ENCODE data around the gene ST6GALNAC3.
"Not testable (repeated sequence)": the region's sequence is repeated elsewhere in the genome, so short reads cannot be mapped to it uniquely, and the experiment has no call there.

ST6GALNAC3 gene

DNA sequence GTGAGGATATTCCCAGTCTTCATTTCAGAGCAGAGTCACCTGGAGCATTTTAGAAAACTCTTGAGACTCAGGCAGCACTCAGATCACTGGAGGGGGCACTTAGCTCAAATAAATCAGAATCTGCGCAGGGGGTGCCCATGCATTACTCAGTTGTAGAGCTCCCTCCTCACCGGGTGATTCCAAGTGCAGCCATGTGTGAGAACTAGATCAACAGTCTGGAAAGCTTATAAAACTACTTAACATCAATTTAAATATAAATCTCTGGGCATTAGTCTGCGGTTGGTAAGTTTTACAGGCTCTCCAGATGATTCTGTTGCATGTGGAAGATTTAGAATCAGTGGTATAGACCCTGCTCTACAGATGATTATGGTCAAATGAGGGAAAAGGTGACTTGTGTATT, 128.6 kb downstream of the ST6GALNAC3 start:
- no peak for DNase-seq

DNA sequence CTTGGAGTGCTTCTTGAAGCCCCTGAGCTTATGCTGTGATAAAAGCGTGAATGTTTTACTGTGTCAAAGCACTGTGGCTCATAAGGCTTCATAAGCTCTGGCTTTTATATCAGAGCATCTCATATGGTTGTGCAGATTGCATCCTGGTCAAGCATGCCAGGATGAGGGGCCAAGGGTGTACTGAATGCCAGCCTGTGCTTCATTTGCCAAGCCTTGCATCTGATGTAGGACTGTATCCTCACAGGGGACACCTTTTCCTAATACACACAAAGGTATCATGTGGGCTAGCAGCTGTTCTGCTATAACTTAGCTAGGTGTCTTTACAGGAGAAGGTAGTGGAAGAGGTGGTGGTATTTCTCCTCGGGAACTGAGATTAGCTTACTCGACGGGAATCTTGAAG, 134.7 kb downstream of the ST6GALNAC3 start:
- DNase-seq: no peak

DNA sequence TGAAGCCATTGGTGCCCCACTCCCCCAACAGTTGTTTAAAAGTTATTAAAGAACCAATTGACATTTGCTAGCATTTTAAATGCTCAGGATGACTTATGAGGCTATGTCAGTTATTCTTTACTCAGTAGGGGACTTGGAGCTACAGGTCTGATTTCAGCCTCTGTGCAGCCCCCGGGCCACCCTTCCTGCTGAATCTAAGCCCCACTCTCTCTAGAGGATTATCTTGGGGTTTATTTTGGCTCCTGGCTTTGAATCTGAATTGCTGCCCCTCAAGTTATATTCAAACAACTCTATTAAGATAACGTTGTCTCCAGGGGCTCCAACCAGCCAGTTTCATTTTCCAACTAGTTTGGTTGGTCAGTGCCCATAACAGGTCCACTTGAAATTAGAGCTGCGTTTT, 135.1 kb downstream of the ST6GALNAC3 start:
- DNase-seq: no peak

DNA sequence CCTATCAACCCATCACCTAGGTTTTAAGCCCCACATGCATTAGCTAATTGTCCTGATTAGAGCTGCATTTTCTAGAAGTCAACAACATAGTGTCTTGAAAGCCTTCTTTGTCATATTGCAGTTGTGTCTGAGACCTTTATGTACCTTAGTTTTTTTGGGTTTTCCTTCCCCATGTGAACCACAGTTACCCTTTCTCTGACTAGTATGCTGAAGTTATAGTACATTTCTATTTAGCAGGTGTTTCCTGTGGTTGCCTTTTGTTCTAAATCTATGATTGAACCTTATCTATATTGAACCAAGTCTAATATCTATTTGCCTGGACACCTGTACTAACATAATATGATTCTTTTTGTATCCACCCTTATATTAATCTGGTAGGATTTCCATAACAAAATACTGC, 135.6 kb downstream of the ST6GALNAC3 start:
- no peak for DNase-seq

DNA sequence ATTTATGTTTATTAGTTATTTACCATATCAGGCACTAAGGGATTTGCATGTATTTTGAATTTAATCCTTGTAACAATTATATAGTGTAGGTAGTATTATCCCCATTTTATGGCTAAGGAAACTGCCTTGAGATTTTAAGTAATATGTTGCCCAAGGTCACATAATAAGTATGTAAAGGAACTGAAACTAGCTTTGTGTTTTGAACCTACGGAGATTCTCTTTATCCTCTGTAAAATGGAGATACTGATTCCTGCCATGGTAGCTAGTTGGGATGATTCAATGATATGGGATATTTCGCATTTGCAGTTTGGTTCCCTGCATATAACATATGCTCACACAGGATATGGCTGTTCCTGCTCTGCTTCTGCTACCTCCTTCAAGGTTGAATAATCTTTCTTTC, 144.3 kb downstream of the ST6GALNAC3 start:
- no peak for DNase-seq

DNA sequence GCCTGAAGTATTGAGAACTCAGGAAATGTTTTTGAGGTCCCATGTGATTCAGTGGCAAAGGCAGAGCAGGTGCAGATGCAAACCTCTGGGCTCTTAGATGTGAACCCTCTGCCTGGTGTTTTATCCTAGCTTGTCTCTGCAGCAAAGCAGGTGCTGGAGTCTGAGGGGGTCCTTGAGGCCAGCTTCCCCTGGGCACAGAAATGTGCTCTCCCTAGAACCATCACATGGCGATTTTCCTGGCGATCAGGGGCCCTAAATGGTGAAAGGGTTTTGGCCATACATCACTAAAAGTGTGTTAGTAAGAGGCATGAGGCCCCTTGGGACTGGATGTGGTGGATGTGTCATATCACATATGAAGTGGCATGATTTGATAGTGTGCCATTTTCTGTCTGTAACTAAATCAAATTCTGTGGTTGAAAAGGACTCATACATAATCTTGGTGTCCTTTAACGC, 144.8 kb downstream of the ST6GALNAC3 start:
- no peak for DNase-seq

DNA sequence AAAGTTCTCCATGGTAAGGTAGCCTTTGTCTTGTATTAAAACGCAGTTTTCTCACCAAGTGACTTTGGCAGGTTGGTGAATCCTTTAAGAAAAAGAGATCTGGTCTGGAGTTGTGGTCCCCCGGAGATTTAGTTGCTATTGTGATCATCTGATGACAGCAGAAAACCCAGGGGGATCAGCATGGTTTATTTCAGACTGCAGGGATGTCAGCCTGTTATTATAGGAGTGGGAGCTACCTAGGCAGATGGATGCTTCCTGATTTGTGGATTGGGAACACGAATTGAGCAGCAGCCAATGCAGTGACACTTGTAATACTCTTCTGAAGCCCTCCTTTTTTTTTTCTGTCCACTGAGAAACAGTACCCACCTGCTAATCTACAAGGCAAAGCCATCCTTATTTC, 150.2 kb downstream of the ST6GALNAC3 start:
- no peak for DNase-seq

DNA sequence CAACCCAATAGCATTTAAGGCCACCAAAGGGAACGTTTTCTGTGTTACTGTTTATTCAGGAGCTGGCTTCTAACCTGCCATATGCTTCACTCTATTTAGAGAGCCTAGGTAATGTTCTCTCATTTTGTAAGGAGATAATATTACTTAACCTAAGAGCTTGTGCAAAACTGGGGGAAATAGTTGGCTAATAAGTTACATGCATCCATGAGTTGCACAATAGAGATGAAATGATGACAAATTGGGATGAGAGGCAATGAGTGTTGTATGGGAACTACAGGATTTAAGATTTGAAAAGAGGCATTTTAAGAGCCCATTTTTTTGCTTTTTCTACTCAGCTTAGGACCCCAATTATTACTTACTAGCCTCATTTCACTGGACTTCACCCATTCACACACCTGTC, 151.0 kb downstream of the ST6GALNAC3 start:
- no peak for DNase-seq

DNA sequence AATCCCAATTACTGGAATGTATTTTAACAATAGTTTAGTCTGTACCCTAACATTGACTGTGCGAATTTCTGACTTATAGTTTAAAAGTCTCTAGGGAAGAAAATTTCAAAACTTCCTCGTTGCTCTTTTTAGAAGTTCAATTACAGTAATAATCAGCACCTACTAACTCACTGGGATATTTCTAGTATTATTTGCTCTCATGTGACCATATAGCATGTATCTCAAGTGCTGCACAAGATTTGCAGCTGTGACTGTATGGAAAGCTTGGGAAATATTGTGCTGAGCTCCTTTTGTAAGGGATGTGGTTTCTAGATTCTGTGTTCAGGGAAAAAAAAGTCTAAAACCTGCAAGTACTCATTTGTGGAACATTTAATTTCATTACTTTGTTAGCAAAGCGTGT, 153.1 kb downstream of the ST6GALNAC3 start:
- no peak for DNase-seq

DNA sequence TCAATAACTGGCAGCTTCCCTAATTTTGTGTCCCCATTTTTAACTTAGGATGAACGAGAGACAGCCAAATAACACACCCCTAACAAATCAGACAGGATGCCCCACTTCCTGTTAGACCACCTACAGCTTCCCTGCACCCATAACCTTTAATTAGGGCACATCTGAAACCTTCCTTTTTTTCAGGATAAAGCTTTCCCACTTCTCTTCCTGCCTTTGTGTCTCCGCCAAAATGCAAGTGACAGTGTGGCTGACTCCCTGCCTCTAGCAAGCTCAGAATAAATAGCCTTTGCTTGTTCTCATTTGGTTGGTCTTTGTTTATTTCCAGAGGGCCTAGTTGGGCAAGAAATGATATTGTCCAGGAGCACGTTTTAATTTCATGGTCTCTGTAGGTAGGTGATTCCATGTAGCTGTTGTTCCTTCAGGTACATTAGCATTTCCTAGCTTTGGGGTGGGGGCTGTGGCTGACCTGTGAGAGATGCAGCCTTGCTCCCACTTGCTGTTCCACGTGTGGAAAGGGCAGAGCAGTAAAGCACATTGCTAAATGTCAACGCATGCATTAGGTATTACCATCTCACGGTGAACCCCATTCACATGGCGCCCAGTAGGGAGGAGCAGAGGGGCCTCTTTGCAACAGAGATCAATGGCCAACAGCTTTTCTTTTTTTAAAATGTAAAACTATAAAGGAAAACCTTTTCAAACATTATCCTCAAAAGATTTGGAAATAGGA, 154.9 kb downstream of the ST6GALNAC3 start:
- no peak for DNase-seq

DNA sequence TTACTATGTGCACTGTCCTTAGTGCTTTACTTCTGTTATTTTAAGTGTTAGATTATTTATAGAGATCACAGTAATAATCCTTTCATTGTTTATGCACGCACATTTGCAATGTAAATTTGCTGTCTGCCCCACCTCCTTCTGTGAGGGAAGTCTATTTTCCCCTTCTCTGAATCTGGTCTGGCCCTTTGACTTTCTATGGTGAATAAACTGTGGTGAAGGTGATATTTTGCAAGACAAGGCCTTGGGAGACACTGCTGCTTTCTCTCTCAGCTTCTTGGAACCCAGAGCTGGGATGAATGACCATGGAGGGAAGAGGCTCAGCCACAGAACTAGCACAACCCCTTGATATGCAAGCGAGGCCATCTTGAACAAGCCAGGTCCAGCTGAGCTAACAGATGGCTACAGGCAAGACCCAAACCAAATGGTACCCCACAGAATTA, 156.3 kb downstream of the ST6GALNAC3 start:
- no peak for DNase-seq

DNA sequence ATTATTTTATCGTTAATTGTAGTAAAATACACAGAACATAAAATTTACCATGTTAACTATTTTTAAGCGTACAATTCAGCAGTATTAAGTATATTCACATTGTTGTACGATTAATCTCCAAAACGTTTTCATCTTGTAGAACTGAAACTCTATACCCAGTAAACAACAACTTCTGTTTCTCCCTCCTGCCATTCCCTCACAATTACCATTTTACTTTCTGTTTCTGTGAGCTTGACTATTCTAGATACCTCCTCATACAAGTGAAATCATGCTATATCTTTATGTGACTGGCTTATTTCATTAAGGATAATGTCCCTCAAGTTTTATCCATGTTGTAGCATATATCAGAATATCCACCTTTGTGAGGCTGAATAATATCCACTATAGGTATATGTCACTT, 156.8 kb downstream of the ST6GALNAC3 start:
- DNase-seq: no peak

DNA sequence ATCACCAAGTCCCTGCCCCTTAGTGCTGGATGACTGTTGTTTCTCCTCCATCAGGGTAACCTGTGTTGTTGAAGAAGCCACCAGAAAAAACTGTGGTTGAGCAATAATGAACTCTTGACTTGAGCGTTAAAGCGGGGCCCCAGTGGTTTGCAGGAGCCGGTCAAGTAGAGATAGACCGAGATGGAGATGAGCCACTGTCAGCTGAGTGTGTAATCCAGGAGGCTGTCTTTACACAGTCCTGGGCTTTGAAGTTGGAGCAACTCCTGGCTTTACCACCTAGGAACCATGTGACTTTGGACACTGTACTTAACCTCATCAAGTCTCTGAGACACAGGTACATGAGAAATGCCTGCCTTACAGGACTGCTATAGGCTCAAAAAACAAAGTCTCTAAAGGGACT, 158.1 kb downstream of the ST6GALNAC3 start:
- DNase-seq: no peak

DNA sequence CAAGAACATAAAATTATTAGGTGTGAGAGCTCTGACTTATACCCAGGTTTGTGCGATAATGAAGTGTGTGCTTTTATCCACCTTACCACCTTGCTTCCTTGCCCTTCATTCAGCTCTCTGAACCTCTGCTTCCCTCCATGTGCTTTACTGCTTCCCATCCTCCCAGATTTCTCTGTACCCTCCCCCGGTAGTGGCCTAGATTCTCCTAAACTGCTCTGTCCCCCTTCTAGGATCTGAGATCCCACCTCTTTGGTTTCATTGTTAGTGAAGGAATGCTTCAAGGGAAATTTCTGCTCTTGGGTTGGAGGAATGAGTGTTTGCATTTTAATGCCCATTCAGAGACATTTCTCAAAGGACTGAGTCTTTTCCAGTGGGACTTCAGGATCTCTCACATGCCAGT, 159.5 kb downstream of the ST6GALNAC3 start:
- DNase-seq: no peak

DNA sequence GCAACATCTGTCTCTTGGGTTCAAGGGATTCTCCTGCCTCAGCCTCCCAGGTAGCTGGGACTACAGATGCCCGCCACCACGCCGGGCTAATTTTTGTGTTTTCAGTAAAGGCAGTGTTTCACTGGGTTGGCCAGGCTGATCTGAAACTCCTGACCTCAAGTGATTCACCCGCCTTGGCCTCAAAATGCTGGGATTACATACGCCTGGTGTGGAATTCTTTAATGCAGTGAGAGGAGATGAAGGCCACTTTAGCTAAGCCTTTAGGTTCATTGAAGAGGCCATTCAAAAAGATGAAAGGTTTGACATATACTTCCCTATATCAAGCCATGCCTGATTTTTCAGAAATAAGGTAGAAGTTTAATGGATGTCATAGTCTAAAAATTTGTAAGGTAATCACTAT, 162.7 kb downstream of the ST6GALNAC3 start:
- no peak for DNase-seq

DNA sequence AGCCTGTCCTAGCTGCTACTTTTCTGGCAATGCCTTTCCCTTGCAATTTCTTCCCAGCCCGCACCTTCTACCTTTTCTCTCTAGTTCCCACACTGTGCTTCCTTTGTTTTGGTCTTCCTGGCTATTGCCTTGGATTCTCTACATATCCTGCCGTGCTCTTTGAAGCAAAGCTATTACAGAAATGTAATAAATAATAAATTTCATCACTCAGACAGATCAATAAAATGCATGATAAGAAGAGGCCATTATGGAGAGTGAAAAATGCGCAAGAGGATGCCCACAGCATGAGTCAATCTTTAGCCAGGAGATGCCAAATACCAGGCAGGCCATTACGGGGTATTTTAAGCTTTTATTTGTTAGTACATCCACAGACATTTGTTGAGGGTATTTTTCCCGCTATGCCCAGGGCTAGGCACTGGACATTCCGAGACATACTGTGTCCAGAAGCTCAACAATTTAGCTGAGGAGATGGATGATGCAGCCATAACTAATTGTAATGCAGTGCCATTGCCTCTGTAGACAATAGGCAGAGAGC, 163.6 kb downstream of the ST6GALNAC3 start:
- DNase-seq: no peak

DNA sequence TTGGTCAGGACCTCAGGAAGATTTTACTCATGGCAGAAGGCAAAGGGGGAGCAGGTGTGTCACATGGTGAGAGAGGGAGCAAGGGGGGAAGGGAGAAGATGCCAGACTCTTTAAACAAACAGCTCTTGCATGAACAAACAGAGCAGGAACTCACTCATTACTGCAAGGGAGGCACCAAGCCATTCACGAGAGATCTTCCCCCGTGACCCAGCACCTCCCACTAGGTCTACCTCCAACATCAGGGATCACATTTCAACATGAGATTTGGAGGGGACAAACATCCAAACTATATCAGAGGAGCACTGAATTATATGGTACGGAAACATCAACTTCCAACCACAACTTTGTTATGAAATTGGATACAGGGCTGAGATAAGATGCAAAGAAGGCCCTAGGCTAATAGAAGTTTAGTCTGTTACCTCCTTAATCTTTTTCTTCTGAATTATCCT, 164.9 kb downstream of the ST6GALNAC3 start:
- DNase-seq: no peak

DNA sequence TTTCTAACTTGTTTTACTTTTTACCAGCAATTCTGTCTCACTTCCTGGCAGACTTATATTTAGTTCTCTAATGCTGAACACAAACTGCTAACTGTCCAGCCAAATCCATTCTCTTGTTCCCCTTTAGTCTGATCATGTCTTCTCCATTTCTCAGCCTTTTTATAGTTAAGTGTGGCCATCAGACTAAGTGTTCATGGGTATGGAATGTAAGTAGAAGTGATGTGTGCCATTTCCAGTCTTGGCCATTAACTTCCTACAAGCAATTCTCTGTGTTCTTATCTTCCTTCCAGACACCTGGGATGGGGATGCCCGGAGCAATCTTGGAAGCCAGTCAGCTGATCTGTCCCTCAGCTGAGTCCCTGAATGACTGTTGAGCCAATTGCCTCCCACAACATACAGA, 165.8 kb downstream of the ST6GALNAC3 start:
- DNase-seq: no peak

DNA sequence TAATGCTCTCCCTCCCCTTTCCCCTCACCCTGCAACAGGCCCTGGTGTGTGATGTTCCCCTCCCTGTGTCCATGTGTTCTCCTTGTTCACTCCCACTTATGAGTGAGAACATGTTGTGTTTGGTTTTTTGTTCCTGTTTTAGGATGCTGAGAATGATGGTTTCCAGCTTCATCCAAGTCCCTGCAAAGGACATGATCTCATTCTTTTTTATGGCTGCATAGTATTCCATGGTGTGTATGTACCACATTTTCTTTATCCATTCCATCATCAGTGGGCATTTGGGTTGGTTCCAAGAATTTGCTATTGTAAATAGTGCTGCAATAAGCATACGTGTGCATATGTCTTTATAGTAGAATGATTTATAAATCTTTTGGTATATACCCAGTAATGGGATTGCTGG, 168.0 kb downstream of the ST6GALNAC3 start:
- not testable (repeated sequence) for DNase-seq

DNA sequence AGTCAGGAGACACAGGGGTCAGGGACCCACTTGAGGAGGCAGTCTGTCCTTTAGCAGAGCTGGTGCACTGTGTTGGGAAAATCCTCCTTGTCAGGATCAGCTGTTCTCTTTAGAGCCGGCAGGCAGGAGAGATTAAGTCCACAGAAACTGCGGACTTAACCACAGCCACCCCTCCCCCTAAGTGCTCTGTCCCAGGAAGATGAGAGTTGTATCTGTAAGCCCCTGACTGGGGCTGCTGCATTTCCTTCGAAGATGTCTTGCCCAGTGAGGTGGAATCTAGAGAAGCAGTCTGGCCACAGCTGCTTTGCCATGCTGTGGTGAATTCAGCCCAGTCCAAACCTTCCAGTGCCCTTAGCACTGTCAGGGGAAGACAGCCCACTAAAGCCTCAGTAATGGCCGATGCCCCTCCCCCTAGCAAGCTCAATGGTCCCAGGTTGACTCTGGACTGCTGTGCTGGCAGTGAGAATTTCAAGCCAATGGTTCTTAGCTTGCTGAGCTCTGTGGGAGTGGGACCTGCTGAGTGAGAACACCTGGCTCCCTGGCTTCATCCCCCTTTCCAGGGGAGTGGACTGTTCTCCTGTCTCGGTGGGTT, 172.8 kb downstream of the ST6GALNAC3 start:
- DNase-seq: no peak

DNA sequence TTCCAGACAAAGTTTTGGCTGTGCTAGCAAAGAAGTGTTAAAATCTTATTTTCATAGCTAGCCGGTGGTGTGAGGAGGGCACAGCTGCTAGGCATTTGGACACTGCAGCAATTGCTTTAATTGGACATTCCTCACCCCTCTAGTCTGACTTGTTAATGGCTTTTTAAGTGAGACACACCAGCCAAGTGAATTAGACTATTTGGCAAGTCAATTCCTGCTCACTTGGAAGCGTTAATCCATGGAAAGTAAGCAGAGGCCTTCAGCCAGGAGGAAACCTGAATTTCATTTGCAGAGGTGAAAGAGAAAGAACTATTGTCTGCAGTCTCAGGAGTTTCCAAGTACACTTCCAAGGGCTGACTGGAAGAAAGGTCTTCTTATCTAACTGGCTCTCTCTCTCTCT, 175.7 kb downstream of the ST6GALNAC3 start:
- no peak for DNase-seq

DNA sequence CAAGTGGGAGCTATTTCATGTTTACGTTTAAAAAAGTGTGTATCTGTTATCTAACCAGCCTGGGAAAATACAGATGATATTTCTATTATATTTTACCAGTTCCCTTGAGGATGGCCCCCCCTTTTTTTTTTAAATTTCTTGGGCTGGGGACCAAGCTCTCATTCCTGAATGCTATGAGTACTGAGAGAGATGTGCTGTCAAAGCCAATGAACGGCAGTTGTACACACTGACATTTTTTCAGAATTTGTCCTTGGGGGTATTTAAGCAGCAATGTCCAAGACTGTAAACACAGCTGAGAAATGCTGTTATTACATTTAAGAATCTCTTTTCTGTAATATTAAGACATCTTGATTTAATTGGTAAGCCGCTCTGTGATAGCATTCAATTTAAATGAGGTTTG, 177.9 kb downstream of the ST6GALNAC3 start:
- no peak for DNase-seq

DNA sequence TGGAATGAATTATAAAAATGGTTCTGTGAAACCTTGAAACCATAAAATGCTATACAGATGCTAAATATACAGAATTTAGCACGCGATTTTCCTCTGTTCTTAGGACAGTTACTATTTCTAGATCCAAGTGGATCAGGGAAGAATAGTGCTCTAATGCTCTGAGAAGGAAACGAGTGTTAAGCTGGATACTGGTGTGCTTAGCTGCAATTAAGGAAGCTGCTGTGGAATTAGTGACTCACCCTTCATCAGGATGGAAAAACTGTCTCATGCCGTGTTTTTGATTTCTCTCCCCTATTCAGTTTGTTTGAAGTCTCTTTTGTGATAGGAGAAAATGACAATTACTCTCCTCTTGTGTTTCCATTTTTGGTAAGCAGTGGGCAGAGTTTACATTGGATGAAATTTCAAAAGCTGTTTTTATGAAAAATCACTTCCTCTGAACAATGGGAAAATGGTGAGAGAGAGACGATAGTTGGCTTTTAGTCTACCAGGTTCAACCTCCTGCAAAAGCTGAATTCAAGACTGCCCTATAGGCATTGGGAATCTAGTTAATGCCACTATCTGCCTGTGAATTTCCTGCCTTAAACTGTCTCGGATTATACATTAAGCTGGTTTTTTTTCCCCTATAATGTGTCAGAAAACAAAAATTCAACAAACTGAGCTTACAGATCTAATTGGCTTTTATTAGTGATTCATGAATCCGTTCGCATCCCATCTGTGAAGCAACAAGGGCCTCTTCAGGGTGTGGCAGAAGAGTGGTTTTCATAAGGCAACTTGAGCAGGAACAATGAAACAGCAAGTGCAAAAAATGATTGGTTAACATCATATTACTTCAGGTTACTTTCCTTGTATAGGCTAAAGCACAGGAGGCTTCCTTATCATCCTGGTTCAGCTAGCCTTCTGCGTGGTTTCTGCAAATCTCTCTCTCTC, 179.8 kb downstream of the ST6GALNAC3 start:
- DNase-seq: no peak

Data from effector CD8-positive, alpha-beta T cell (primary cell).